ENCODE data around the gene SH3BP4. TPM values are rescaled to one million over a fixed set of nuclear protein-coding genes. Genes with fewer than 3 reads are reported as not detected.
A peak's percentile ranks its signal among the peaks of the same experiment; 100 is the strongest.

The SH3BP4 gene
- total RNA-seq, 1 donor from 2014 or later = 58.6 TPM

DNA sequence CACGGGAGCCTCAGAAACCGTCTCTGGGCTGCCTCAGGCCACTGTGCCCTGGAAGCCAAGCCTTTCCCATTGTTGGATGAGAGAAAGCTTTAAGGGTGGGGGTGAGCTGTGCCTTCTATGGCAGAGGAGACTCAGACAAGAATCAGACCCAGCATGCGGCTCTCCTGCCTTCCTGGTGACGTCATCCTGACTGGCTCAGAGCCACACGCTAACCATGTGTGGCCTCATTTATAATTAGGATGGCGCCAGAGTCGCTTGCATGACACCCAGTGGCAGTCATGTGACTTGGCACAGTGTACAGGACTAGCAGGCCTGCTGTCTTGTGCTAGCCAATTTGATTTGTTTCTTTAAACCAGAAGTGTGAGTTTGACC is 99.1 kb downstream of the SH3BP4 start:
- Mint-ChIP-seq H3K9me3 (ENCODE audit: unreplicated experiment) (no peaks in the 10 kb centered on the region), H3K4me3 (ENCODE audit: unreplicated experiment) (no peak overlapping the region), H3K27me3 (ENCODE audit: unreplicated experiment) (peaks cover 3% of the 10 kb centered on the region), H3K36me3 (ENCODE audit: low read depth, unreplicated experiment) (peaks cover 48% of the 10 kb centered on the region), H3K4me1 (ENCODE audit: unreplicated experiment) (peaks cover 22% of the 10 kb centered on the region), H3K27ac (ENCODE audit: unreplicated experiment) (no peak overlapping the region)
- DNase-seq (ENCODE audit: low spot score) = no peak
- TF ChIP-seq, protein P1, sequence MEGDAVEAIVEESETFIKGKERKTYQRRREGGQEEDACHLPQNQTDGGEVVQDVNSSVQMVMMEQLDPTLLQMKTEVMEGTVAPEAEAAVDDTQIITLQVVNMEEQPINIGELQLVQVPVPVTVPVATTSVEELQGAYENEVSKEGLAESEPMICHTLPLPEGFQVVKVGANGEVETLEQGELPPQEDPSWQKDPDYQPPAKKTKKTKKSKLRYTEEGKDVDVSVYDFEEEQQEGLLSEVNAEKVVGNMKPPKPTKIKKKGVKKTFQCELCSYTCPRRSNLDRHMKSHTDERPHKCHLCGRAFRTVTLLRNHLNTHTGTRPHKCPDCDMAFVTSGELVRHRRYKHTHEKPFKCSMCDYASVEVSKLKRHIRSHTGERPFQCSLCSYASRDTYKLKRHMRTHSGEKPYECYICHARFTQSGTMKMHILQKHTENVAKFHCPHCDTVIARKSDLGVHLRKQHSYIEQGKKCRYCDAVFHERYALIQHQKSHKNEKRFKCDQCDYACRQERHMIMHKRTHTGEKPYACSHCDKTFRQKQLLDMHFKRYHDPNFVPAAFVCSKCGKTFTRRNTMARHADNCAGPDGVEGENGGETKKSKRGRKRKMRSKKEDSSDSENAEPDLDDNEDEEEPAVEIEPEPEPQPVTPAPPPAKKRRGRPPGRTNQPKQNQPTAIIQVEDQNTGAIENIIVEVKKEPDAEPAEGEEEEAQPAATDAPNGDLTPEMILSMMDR (IDR thresholded peaks at IDR 0.05; ENCODE audit: unreplicated experiment) = no peak

DNA sequence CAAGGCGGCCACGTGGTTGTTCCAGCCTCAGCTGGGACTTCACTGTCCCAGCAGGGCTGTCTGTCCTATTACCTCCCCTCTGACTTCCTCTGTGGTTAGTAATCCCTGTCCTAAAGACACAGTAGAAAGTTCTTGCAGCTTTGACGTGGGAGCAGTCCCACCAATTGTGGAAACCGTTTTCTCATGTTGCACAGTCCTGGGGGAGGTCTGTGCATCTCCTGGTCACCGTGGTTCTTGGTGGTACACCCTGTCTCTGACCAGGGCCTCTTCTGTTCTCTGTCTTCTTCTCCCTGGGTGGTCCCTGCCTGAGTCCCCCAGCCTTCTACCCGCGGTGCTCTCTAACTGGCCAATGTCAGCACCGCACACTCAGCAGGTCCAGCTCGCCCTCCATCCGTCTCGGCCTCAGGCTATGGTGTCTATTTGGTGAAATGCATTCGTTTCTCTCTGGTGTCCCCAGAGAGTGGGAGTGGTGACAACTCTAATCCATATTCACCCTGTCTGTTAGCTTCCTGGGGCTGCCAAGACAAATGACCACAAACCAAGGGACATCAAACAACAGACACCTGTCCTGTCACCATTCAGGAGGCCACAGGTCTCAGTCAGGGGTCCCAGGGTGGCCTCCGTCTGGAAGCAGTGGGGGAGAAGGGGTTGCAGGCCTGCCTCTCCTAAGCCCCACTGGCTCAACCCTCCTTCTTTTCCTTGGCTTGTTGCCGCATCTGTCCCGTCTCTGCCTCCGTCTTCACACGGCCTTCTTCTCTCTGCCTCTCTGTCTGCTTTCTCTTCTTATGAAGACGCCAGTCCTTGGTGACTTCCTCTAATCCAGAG is 99.8 kb downstream of the SH3BP4 start:
- no peak for DNase-seq (ENCODE audit: low spot score)
- peaks cover 41% of the 10 kb centered on the region for H3K36me3 Mint-ChIP-seq (ENCODE audit: low read depth, unreplicated experiment)
- H3K27ac Mint-ChIP-seq (ENCODE audit: unreplicated experiment) = peak overlapping the region; percentile 2
- TF ChIP-seq, protein P1 (IDR thresholded peaks at IDR 0.05; ENCODE audit: unreplicated experiment) = no peak
- peaks cover 22% of the 10 kb centered on the region for H3K4me1 Mint-ChIP-seq (ENCODE audit: unreplicated experiment)
- H3K4me3 Mint-ChIP-seq (ENCODE audit: unreplicated experiment) = no peak overlapping the region
- H3K9me3 Mint-ChIP-seq (ENCODE audit: unreplicated experiment) = no peaks in the 10 kb centered on the region
- H3K27me3 Mint-ChIP-seq (ENCODE audit: unreplicated experiment) = peaks cover 1% of the 10 kb centered on the region

DNA sequence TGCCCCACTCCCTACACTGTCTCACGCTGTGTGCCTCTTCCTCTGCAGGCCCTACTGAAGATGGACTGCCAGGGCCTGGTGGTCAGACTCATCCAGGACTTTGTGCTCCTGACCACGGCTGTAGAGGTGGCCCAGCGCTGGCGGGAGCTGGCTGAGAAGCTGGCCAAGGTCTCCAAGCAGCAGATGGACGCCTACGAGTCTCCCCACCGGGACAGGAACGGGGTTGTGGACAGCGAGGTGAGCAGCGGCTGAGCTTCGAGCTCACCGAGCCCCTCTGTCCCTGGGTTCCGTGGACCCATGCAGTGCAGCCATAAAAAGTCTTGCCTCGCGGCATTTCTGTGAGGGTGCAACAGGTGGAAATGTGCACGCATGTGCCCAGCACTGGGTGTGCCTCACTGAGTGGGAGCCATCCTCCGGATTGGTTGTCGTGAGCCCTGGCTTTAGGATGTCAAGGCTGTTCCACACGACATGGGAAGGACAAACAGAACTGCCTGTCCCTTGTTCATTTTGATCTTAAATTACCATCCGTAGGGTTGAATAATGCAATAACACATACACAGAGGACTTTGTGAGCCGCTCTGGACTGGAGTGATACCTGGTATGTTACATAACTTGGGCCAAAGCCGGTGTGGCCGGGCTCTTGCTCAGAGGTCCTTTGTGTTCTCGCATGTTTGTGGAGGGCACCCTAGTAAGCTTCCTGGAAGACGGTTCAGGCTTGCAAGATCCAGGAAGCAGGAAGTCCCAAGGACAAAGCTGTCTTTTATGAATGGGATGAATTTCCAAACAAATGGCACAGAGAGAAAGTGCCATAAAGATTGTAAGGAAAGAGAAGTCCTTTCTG is 100.9 kb downstream of the SH3BP4 start:
- H3K27me3 Mint-ChIP-seq (ENCODE audit: unreplicated experiment) = peaks cover 1% of the 10 kb centered on the region
- H3K4me3 Mint-ChIP-seq (ENCODE audit: unreplicated experiment) = peak overlapping the region; percentile 77
- peaks cover 21% of the 10 kb centered on the region for H3K4me1 Mint-ChIP-seq (ENCODE audit: unreplicated experiment)
- no peak for DNase-seq (ENCODE audit: low spot score)
- H3K9me3 Mint-ChIP-seq (ENCODE audit: unreplicated experiment) = no peaks in the 10 kb centered on the region
- TF ChIP-seq, protein P1 (IDR thresholded peaks at IDR 0.05; ENCODE audit: unreplicated experiment) = no peak
- H3K27ac Mint-ChIP-seq (ENCODE audit: unreplicated experiment) = no peak overlapping the region
- H3K36me3 Mint-ChIP-seq (ENCODE audit: low read depth, unreplicated experiment) = peaks cover 32% of the 10 kb centered on the region

DNA sequence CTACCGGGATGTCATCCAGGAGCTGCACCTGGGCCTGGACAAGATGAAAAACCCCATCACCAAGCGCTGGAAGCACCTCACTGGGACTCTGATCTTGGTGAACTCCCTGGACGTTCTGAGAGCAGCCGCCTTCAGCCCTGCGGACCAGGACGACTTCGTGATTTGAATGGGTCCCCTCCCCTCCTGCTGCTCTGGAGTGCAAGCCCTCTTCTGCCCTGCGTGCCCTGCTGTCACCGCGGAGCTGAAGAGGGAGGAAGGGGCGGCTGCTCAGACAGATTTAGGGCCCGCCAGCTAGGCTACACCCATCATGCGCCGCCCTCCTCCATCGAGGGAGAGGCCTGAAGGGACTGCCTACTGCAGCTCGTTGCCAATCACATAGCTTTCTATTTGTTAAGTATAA is 101.8 kb downstream of the SH3BP4 start:
- Mint-ChIP-seq H3K9me3 (ENCODE audit: unreplicated experiment) (no peaks in the 10 kb centered on the region), H3K27ac (ENCODE audit: unreplicated experiment) (peak overlapping the region; percentile 9), H3K36me3 (ENCODE audit: low read depth, unreplicated experiment) (peaks cover 31% of the 10 kb centered on the region), H3K27me3 (ENCODE audit: unreplicated experiment) (peaks cover 7% of the 10 kb centered on the region), H3K4me1 (ENCODE audit: unreplicated experiment) (peaks cover 19% of the 10 kb centered on the region), H3K4me3 (ENCODE audit: unreplicated experiment) (peak overlapping the region; percentile 77)
- no peak for DNase-seq (ENCODE audit: low spot score)
- TF ChIP-seq, protein P1 (IDR thresholded peaks at IDR 0.05; ENCODE audit: unreplicated experiment) = no peak
